HepG2 (cell line): ENCODE measurements around the gene THSD8. TPM values are rescaled to one million over a fixed set of nuclear protein-coding genes. Genes with fewer than 3 reads are reported as not detected.

ENCODE experiments used
- DNMT1 ChIP-seq: sonication (generic); formaldehyde crosslinking; IDR thresholded peaks from 2 replicates; pipeline ENCODE4 v1.5.1; 2020; ENCODE audit warnings: mild to moderate bottlenecking, missing genetic modification reagents
- DPF2 ChIP-seq: sonication (generic); formaldehyde crosslinking; IDR thresholded peaks from 2 replicates; pipeline ENCODE4 v1.4.0; 2020; ENCODE audit warnings: mild to moderate bottlenecking, low read depth, missing genetic modification reagents, borderline replicate concordance
- EZH2 ChIP-seq: conservative IDR thresholded peaks from 2 replicates; pipeline ENCODE4 v1.6.1; 2012; ENCODE audit warnings: mild to moderate bottlenecking, low read depth, low read length, moderate library complexity
- MLLT10 ChIP-seq: sonication (generic); formaldehyde crosslinking; IDR thresholded peaks from 2 replicates; pipeline ENCODE4 v1.4.0; 2020; ENCODE audit warnings: missing genetic modification reagents
- NR2C2 ChIP-seq: sonication (generic); formaldehyde crosslinking; IDR thresholded peaks from 2 replicates; pipeline ENCODE4 v1.4.0; 2020; ENCODE audit warnings: missing genetic modification reagents, mild to moderate bottlenecking, moderate library complexity, borderline replicate concordance
- SMAD1 ChIP-seq: sonication (generic); formaldehyde crosslinking; IDR thresholded peaks from 2 replicates; pipeline ENCODE4 v1.4.0; 2020; ENCODE audit warnings: missing genetic modification reagents, low read depth, mild to moderate bottlenecking, borderline replicate concordance
- YY1 ChIP-seq: IDR thresholded peaks from 2 replicates; pipeline ENCODE4 v1.6.1; 2011; ENCODE audit warnings: low read length, low read depth, moderate library complexity, mild to moderate bottlenecking; ENCODE audit not compliant: insufficient read depth, insufficient replicate concordance
- ZBTB3 ChIP-seq: sonication (generic); formaldehyde crosslinking; IDR thresholded peaks from 2 replicates; pipeline ENCODE4 v1.4.0; 2020; ENCODE audit warnings: low read depth, mild to moderate bottlenecking, moderate library complexity, missing genetic modification reagents, borderline replicate concordance
- ZFAT ChIP-seq: sonication (generic); formaldehyde crosslinking; conservative IDR thresholded peaks from 2 replicates; pipeline ENCODE4 v1.8.1; 2023; ENCODE audit warnings: missing genetic modification reagents, inconsistent platforms
- ZFP82 ChIP-seq: sonication (generic); formaldehyde crosslinking; IDR thresholded peaks from 2 replicates; pipeline ENCODE4 v1.5.1; 2020; ENCODE audit warnings: mild to moderate bottlenecking, missing genetic modification reagents, borderline replicate concordance
- ZNF569 ChIP-seq: sonication (generic); formaldehyde crosslinking; IDR thresholded peaks from 2 replicates; pipeline ENCODE4 v1.5.0; 2020; ENCODE audit warnings: mild to moderate bottlenecking, missing genetic modification reagents, moderate library complexity, borderline replicate concordance
- ZSCAN20 ChIP-seq: sonication (generic); formaldehyde crosslinking; IDR thresholded peaks from 2 replicates; pipeline ENCODE4 v1.4.0; 2020; ENCODE audit warnings: missing genetic modification reagents, mild to moderate bottlenecking, borderline replicate concordance
- polyA plus RNA-seq, 8 experiments: library from polyadenylated mRNA; depleted of rRNA in 3 of 8; stranded (reverse) in 7 of 8; unstranded in 1 of 8; fragments of >200 nt; fragmentation: Illumina TruSeq in 4 of 8; extraction: Trizol in 4 of 8; gene quantifications; 2 replicates each; pipeline versions ENCODE4 v1.2.1 to v1.2.3, GENCODE V29; 2011 to 2016; ENCODE audit warnings: low read depth in 4 of 8, missing spikeins in 1 of 8, mixed read lengths in 1 of 8; ENCODE audit not compliant: insufficient read depth in 1 of 8
- total RNA-seq, 5 experiments: library from RNA; depleted of rRNA; stranded (reverse); fragments of >200 nt; fragmentation: Illumina TruSeq; extraction: Trizol; gene quantifications; 2 replicates each; pipeline ENCODE4 v1.2.3, GENCODE V29; 2016; ENCODE audit warnings: low read depth in 1 of 5
- TF ChIP-seq, protein P1 (sequence below): IDR thresholded peaks from 2 replicates; pipeline ENCODE4 v1.6.1; 2016; ENCODE audit warnings: missing biosample characterization, missing genetic modification reagents, low read depth
- TF ChIP-seq, protein P2 (sequence below): sonication (generic); formaldehyde crosslinking; IDR thresholded peaks from 2 replicates; pipeline ENCODE4 v1.4.0; 2020; ENCODE audit warnings: missing genetic modification reagents, borderline replicate concordance
- TF ChIP-seq, protein P3 (sequence below): IDR thresholded peaks from 2 replicates; pipeline ENCODE4 v1.6.1; 2016; ENCODE audit warnings: missing compliant biosample characterization, missing genetic modification reagents, borderline replicate concordance
- TF ChIP-seq, protein P4 (sequence below): sonication (generic); formaldehyde crosslinking; IDR thresholded peaks from 2 replicates; pipeline ENCODE4 v1.5.0; 2020; ENCODE audit warnings: missing genetic modification reagents, mild to moderate bottlenecking, borderline replicate concordance
- TF ChIP-seq, protein P5 (sequence below): sonication (generic); formaldehyde crosslinking; IDR thresholded peaks from 2 replicates; pipeline ENCODE4 v1.8.0; 2022; ENCODE audit warnings: missing genetic modification reagents, mild to moderate bottlenecking, inconsistent platforms, borderline replicate concordance

The THSD8 gene
- total and polyA plus RNA-seq, 2 of the 13 experiments (the other 11 are each of a cell fraction or from before 2014, with no cell fraction given) = 4.8 to 14.9 TPM

DNA sequence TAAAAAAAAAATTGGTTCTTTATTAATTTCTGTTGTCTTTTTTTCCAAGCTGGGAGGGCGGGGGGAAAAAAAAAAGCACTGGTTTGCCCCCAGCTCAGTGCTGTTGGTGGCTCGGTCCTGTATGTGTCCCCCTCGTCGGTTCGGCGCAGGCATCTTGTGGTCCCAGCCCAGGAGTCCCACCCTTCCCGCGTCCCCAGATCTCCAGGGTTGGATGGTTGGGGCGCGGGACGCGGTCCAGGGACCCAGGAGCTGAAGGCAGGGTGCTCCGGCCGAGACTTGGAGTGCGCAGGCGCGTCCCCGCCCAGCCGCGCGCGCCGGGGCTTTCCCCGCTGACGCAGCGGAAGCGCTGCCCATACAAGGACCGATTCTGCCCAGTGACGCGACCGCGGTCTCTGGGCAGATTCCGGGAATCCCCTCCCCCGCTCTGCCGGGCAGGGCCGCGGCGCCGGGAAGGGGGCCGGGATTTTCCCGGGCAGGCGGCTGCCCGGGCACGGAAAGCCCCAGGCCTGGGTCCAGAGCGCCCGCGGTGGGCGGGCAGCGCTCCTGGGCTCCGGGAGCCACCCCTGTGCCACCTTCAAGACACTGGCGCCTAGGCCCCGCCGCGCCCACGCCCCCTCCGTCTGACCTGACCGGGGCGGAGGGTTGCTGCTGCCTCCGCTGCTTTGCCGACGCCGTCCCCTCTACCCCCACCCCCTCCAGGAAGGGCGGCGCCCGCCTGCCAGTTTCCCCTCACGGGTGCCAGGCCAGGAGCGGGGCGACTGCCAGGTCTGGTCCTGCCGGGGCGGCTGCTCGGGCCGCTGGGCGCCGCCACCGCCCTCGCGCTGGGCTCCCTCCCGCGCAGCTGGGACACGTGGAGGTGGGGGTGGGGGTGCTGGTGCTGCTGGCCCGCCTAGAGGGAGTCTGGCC, 8.3 kb upstream of the THSD8 start (continued):
- TF ChIP-seq, protein P1, sequence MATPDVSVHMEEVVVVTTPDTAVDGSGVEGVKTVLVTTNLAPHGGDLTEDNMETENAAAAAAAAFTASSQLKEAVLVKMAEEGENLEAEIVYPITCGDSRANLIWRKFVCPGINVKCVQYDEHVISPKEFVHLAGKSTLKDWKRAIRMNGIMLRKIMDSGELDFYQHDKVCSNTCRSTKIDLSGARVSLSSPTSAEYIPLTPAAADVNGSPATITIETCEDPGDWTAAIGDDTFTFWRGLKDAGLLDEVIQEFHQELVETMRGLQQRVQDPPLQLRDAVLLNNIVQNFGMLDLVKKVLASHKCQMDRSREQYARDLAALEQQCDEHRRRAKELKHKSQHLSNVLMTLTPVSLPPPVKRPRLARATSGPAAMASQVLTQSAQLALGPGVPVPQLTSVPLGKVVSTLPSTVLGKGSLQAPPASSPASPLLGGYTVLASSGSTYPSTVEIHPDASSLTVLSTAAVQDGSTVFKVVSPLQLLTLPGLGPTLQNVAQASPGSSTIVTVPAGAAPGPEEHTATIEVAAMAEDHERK = no peak
- TF ChIP-seq ZNF569 = no peak
- no peak for TF ChIP-seq DNMT1 (CRISPR knock-in tag)
- no peak for TF ChIP-seq EZH2
- TF ChIP-seq, protein P2, sequence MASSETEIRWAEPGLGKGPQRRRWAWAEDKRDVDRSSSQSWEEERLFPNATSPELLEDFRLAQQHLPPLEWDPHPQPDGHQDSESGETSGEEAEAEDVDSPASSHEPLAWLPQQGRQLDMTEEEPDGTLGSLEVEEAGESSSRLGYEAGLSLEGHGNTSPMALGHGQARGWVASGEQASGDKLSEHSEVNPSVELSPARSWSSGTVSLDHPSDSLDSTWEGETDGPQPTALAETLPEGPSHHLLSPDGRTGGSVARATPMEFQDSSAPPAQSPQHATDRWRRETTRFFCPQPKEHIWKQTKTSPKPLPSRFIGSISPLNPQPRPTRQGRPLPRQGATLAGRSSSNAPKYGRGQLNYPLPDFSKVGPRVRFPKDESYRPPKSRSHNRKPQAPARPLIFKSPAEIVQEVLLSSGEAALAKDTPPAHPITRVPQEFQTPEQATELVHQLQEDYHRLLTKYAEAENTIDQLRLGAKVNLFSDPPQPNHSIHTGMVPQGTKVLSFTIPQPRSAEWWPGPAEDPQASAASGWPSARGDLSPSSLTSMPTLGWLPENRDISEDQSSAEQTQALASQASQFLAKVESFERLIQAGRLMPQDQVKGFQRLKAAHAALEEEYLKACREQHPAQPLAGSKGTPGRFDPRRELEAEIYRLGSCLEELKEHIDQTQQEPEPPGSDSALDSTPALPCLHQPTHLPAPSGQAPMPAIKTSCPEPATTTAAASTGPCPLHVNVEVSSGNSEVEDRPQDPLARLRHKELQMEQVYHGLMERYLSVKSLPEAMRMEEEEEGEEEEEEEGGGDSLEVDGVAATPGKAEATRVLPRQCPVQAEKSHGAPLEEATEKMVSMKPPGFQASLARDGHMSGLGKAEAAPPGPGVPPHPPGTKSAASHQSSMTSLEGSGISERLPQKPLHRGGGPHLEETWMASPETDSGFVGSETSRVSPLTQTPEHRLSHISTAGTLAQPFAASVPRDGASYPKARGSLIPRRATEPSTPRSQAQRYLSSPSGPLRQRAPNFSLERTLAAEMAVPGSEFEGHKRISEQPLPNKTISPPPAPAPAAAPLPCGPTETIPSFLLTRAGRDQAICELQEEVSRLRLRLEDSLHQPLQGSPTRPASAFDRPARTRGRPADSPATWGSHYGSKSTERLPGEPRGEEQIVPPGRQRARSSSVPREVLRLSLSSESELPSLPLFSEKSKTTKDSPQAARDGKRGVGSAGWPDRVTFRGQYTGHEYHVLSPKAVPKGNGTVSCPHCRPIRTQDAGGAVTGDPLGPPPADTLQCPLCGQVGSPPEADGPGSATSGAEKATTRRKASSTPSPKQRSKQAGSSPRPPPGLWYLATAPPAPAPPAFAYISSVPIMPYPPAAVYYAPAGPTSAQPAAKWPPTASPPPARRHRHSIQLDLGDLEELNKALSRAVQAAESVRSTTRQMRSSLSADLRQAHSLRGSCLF (CRISPR knock-in tag) = no peak
- TF ChIP-seq ZFP82 (CRISPR knock-in tag) = no peak
- TF ChIP-seq, protein P3, sequence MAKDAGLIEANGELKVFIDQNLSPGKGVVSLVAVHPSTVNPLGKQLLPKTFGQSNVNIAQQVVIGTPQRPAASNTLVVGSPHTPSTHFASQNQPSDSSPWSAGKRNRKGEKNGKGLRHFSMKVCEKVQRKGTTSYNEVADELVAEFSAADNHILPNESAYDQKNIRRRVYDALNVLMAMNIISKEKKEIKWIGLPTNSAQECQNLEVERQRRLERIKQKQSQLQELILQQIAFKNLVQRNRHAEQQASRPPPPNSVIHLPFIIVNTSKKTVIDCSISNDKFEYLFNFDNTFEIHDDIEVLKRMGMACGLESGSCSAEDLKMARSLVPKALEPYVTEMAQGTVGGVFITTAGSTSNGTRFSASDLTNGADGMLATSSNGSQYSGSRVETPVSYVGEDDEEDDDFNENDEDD (CRISPR knock-in tag) = peak; percentile 72
- peak; percentile 63; the same call in 1 of the 2 replicates for TF ChIP-seq ZSCAN20 (CRISPR knock-in tag)
- TF ChIP-seq MLLT10 = no peak
- no peak for TF ChIP-seq NR2C2 (CRISPR knock-in tag)
- no peak; the same call in 1 of the 2 replicates for TF ChIP-seq ZBTB3 (CRISPR knock-in tag)
- TF ChIP-seq ZFAT (CRISPR knock-in tag) = no peak
- no peak for TF ChIP-seq SMAD1
- TF ChIP-seq, protein P4, sequence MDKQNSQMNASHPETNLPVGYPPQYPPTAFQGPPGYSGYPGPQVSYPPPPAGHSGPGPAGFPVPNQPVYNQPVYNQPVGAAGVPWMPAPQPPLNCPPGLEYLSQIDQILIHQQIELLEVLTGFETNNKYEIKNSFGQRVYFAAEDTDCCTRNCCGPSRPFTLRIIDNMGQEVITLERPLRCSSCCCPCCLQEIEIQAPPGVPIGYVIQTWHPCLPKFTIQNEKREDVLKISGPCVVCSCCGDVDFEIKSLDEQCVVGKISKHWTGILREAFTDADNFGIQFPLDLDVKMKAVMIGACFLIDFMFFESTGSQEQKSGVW (CRISPR knock-in tag) = no peak
- TF ChIP-seq, protein P5, sequence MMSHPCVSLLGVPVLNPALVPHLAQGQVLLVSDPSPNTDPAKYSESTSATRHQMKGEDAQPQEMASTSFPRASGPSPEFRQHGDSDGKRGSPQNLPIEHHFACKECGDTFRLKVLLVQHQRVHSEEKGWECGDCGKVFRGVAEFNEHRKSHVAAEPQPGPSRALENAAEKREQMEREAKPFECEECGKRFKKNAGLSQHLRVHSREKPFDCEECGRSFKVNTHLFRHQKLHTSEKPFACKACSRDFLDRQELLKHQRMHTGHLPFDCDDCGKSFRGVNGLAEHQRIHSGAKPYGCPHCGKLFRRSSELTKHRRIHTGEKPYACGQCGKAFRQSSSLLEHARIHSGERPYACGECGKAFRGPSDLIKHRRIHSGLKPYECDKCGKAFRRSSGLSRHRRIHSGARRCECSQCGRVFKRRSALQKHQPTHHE = no peak
- TF ChIP-seq DPF2 (CRISPR knock-in tag) = 0 out of 2 replicates have a peak, but pooled peaks have one; percentile 33
- peak; percentile 12 for TF ChIP-seq YY1
